GM13977 (cell line): ENCODE measurements around the gene CROCC2.

ENCODE experiments used
- DNase-seq: peaks from one replicate; pipeline ENCODE4 v3.0.0; 2012; ENCODE audit warnings: low spot score
- in situ Hi-C: fragments of 300-500 bp; cut with MboI; formaldehyde crosslinking; loops from one replicate; pipeline ENCODE4 v1.12.0; 2022; ENCODE audit warnings: low sequenced_read_pairs, low pct_unique_long_range_greater_than_20kb, mixed read lengths, inconsistent platforms; ENCODE audit not compliant: unreplicated experiment
- TF ChIP-seq, protein P1 (sequence below): IDR thresholded peaks from 2 replicates; pipeline ENCODE4 v1.5.1; 2012; ENCODE audit warnings: mild to moderate bottlenecking, control low read depth; ENCODE audit not compliant: insufficient read depth; ENCODE audit errors: extremely low read depth, missing control alignments

CROCC2 gene

DNA sequence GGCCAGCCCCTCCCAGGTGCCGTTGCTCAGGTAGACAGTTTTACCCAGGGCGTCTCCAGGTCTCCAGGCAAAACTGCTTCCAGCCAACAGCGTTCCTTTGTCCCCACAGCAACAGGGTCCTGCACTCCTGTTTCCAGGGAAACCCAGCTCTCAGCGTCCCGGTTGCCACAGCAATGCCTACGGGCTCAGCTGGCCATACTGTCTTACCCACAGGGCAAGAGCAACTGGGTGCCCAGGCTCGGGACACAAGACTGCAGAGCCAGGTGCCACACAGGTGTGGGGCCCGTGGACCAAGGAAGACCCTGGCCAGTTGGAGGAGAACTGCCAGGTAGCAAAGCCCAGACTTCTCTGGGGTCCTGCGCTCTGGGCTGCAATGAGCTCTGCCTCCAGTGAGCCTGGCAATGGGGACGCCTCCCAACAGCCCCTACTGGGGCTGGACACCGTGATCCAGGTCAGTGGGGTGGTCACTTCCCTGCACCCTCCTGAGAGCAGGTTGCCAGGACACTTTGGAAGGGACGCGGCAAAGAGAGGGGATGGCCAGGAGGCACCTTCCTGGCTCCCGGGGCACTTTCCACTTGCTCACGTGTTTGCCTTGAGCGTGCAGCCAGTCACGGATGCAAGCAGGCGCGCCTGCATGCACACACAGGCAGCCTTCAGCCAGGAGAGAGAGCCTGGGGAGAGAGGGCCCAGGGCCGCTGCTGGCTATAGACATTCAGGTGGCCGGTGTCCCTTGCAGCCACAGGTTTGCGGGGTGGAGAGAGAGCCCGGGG, at the start of gene CROCC2:
Gene CROCC2, plus strand, starts transcription at position 196 of the 770 bp plus-strand sequence. Its CDS starts 178 bp downstream, at position 374.
- in situ Hi-C loops: no loop called here
- no peak for DNase-seq
- TF ChIP-seq, protein P1, sequence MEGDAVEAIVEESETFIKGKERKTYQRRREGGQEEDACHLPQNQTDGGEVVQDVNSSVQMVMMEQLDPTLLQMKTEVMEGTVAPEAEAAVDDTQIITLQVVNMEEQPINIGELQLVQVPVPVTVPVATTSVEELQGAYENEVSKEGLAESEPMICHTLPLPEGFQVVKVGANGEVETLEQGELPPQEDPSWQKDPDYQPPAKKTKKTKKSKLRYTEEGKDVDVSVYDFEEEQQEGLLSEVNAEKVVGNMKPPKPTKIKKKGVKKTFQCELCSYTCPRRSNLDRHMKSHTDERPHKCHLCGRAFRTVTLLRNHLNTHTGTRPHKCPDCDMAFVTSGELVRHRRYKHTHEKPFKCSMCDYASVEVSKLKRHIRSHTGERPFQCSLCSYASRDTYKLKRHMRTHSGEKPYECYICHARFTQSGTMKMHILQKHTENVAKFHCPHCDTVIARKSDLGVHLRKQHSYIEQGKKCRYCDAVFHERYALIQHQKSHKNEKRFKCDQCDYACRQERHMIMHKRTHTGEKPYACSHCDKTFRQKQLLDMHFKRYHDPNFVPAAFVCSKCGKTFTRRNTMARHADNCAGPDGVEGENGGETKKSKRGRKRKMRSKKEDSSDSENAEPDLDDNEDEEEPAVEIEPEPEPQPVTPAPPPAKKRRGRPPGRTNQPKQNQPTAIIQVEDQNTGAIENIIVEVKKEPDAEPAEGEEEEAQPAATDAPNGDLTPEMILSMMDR: no peak

DNA sequence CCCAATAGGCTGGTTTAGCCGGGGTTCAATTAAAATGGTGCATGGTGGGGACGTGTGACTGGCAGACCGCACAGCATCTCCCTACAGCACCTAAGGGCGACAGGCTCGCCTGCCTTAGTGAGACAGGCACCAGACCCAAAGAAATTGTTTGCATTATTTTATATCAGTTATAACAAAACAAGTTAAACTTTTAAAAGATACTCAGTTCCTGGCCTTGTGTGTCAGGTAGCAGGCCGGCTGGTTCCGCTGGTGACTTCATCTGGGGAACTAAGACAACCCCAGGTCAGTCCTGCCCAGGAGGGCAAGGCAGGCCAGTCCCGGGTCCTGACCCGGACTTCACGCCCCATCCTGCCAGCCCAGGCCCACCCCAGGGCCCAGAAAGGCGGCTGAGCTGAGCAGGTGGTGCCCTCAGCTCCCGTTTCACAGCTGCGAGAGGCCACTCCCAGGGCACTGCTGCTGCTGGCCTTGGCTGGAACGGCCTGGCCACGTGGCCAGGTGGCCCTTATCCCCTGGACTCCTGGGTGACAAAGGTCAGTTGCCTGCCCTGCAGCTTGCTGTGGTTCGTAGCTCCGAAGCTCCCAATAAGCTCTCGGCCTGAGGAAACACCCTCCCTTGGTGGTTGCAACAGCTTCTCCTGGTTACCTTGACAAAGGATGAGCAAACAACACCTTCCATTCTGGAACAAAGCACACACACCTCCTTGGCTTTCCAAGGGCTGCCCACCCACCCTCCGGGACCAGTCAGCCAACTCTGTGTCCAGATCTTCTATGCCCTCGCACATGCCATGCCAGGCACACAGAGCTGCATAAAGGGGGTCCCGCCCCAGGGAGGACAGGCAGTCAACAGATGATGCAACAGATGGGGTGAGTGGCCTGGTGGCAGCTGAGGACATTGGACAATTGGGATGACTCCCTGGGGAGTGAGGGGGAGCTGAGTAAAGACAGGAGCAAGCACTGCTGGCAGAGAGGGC, 48.8 kb upstream of the CROCC2 start:
- TF ChIP-seq, protein P1: no peak
- in situ Hi-C loops: no loop called here
- no peak for DNase-seq

DNA sequence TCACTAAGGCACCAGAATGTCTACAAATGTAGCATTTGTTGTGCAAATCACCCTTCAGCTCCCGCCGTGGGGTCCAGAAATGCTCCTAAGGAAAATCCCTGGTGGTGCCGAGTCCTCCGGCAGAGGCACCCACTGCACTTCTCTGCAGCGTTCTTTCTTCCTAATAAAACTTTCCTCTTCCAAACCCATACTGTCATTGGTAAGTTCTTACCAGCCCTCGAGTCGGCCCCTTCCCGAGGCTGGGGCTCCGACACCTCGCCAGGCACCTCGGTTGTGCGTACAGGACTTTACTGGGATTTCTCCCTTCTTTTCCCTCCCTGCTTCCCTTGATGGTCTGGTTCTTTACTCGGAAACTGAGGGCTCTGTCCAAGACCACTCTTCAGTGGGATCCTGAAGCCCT, 47.8 kb upstream of the CROCC2 start:
- in situ Hi-C loops: no loop called here
- TF ChIP-seq, protein P1: no peak
- DNase-seq: no peak

DNA sequence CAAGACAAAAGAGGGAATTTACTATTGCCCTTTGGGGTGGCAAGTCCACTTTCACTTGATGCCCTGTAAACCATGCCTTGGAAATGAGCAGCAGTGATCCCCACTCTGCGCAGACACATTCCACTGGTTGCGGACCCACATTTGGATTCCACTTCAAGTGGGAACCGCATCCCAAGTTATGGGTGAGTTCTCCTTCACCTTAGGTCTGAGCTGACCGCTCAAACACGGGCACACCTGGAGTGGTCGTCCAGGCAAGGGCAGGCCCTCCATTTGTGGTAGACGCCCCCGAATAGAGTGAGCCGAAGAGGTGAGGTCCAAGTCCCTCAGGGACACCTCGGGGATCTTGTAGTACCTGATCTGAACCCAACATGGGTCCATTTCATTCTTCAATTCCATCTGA, 47.3 kb upstream of the CROCC2 start:
- in situ Hi-C loops: no loop called here
- no peak for DNase-seq
- TF ChIP-seq, protein P1: no peak

DNA sequence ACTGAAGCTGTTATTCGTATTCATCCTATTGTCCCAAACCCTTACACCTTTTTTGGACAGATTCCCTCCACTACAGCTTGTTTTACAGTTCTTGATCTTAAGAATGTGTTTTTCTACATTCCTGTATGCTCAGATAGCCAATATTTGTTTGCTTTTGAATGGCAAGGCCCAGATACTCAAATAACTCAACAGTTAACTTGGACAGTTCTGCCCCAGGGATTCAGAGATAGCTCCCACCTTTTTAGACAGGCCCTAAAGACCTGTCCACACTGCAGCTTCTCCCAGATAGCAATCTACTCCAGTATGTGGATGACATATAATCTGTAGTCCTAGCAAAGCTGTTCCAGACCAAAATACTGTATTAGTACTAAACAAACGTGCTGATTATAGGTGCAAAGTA, 44.6 kb upstream of the CROCC2 start:
- TF ChIP-seq, protein P1: no peak
- in situ Hi-C loops: no loop called here
- no peak for DNase-seq

DNA sequence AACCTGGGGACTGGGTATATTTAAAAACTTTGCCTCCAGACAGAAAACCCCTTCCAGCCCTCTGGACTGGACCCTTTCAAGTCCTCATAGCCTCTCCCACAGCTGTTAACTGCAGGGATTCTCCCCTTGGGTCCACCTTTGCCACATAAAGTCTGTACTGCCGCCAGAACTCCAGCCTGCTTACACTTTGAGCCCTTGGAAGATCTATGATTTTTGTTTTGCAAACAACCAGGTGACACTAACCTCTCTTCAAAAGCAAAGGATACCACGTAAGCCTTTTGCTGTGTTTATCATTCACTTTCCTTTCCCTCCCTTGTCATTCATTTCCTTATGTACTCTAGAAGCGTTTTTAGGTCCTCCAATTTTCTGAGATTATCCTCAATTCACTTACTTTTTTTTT, 41.7 kb upstream of the CROCC2 start:
- TF ChIP-seq, protein P1: no peak
- no peak for DNase-seq
- in situ Hi-C loops: no loop called here
